Left kidney (tissue), 2 donors: ENCODE data around the gene WDR33. TPM values are rescaled to one million over a fixed set of nuclear protein-coding genes. Genes with fewer than 3 reads are reported as not detected.
A peak's percentile ranks its signal among the peaks of the same experiment; 100 is the strongest.

Experiments used
- DNase-seq: peaks from one replicate; pipeline ENCODE4 v3.0.0-alpha.2; 2013
- polyA plus RNA-seq: library from polyadenylated mRNA; unstranded; fragments of 120-200 nt; gene quantifications from one replicate; pipeline ENCODE4 v1.2.1, GENCODE V29; 2013; ENCODE audit not compliant: insufficient read length

The WDR33 gene
- polyA plus RNA-seq, 1 donor = 62.3 TPM

DNA sequence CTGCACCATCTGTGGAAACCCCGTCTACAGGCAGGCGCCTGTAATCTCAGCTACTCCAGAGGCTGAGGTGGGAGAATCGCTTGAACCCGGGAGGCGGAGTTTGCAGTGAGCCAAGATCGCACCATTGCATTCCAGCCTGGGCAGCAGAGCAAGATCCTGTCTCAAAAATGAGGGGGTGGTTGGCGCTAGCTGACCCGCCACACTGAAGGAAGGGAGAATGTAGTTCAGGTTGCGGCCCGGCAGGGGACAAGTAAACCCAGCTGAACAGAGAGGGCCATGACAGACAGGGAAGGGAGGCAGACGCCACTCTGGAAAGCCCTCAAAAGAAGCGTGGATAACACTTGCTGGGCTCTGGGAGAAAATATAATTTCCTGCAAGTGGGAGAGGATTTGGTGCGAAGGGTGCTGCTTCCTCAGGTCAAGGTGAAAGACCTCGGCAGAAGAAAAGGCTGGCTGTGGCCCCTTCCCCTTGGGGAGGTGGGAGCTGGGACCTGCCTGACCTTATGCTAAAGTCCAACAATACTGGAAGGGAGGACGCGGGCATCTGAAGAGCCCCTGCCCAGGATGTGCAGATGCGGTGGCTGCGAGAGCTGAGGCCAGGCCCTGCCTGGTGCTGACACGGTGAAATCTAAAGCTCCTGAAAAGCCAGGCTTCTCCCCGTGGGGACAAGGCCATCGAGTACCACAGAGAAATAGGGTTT is 113.3 kb downstream of the WDR33 start:
- no peak for DNase-seq

DNA sequence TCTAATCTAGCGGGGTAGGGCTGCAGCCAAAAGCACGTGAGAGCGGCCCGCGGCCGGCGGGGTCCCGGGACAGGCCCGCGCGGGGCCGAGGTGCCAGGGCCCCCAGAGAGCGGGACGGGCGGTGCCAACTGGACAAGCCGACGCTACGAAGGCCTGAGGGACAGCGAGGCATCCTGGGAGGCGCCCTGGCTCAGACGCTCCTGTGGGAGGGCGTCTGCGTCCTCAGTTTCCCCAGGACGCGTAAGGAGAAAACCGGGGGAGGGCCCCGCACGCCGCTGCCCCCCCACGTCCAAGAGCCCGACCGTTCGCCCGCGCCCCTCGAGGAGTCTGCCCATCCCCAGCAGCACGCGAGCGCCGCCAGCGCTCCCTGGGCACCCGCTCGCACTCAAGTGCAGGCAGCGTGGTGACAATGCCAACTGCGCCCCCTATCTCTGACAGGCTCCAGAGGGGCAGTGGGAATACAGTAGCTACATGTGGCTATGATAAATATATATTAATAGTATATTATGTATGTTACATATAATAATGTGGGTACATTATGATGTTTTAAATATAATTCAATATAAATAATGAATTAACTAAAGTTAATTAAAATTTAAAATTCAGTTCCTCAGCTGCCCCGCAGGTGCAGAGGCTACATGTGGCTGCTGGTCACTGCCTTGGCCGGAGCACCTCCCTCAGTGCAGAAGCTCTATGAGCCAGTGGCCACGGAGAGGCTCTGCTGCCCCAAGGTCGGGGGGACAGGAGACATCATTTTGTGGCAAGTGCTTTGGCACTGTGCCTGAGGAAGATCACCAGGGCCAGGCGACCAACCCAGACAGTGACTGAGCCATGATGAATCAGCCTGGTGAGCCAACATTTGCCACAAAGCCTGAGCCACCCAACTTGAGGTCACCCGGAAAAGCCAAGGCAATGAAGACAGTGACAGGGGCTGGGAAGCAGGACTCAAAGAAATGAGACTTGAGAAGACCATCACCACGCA is 115.2 kb downstream of the WDR33 start:
- peak; percentile 71 for DNase-seq

DNA sequence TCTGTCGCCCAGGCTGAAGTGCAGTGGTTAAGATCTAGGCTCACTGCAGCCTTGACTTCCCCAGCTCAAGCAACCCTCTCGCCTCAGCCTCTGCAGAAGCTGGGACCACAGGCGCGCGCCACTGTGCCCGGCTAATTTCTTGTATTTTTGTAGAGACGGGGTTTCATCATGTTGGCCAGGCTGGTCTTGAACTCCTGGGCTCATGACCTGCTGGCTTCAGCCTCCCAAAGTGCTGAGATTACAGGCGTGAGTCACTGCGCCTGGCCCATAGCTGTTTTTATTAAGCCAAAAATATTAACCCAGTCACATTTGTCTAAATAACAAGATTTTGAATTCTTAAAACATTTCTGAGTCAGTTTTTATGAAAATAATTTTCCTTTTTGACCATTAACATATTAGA is 116.0 kb downstream of the WDR33 start:
- DNase-seq = no peak

DNA sequence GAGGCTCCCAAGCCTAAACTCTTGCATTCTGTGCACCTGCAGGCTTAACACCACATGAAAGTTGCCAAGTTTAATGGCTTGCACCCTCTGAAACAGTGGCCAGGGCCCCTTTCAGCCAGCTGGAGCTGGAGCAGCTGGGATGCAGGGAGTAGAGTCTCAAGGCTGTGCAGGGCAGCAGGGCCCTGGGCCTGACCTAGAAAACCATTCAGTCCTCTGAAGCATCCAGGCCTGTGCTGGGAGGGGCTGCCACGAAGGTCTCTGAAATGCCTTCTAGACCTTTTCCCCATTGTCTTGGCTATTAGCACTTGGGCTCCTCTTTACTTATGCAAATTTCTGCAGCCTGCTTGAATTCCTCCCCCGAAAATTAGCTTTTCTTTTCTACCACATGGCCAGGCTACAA is 120.3 kb downstream of the WDR33 start:
- DNase-seq = no peak

DNA sequence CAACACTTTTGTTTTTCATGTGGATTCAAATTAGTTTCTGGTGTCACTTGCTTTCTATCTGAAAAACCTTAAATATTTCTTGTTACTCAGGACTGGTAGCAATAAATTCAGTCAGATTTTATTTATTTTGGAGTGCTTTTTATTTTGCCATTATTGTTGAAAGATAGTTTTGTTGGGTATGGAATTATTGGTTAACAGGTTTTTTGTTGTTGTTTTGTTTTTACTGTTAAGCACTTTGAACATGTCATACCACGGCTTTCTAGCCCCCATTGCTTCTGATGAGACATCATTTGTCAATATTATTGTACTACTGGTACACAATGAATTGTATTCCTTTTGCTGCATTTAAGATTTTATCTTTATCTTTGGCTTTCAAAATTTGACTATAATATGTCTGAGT is 122.6 kb downstream of the WDR33 start:
- no peak for DNase-seq

DNA sequence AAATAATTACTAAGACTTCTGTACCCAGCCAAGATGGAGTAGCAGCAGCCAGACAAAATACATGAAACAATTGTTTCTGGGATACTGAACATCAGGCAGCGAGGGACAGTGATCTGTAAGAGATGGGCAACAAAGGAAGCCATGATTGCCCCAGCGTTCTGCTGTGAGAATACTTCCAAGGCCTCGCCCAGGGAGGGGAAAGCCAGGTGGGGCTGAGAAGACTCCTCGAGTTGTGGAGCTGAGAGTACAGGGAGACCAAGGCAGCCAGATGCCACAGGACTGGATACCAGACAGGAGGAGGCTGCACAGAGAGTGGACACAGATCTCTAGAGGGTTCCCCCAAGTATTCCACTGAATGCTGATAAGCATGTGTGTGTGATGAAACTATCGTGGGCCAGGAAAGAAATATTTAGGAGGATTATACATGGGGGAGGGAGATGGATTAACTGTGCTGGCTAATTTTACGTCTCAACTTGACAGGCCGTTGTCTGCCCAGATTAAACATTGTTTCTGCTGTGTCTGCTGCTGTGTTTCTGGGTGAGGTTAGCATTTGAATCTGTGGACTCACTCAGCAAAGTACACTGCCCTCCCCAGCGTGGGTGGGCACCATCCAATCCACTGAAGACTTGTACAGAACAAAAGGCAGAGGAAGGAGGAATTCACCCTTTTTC is 125.4 kb downstream of the WDR33 start:
- no peak for DNase-seq

DNA sequence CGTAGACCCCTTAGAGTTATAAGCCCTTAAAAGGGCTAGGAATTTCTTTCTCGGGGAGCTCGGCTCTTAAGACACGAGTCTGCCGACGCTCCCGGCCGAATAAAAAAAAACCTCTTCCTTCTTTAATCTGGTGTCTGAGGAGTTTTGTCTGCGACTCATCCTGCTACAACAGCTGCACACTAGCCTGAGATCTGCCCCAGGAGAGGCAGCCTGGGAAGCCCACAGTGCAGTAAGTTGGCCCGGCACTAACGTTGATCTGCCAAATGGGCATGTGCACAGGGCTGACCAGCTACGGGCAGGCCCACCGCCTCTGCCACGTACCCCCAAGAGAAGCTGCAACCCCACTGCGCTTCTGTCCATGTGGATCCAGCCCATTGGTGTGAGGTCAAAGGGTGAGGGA is 127.2 kb downstream of the WDR33 start:
- DNase-seq = no peak

DNA sequence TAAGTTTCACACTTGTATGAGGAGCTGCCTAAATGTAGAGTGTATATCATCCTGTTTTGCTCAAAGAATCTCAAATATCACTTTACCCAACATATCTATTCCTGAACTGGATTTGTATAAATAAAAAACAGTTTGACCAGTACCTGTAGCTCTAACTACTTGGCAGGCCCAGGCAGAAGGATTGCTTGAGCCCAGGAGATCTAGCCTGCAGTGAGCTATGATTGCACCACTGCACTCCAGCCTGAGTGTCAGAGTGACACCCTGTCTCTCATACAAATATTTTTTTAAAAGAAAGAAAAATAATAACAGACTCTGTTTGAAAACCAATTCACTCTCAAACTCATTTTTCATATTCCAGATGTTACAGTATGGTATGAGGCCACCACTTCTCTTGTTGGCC is 127.9 kb downstream of the WDR33 start:
- DNase-seq = no peak

DNA sequence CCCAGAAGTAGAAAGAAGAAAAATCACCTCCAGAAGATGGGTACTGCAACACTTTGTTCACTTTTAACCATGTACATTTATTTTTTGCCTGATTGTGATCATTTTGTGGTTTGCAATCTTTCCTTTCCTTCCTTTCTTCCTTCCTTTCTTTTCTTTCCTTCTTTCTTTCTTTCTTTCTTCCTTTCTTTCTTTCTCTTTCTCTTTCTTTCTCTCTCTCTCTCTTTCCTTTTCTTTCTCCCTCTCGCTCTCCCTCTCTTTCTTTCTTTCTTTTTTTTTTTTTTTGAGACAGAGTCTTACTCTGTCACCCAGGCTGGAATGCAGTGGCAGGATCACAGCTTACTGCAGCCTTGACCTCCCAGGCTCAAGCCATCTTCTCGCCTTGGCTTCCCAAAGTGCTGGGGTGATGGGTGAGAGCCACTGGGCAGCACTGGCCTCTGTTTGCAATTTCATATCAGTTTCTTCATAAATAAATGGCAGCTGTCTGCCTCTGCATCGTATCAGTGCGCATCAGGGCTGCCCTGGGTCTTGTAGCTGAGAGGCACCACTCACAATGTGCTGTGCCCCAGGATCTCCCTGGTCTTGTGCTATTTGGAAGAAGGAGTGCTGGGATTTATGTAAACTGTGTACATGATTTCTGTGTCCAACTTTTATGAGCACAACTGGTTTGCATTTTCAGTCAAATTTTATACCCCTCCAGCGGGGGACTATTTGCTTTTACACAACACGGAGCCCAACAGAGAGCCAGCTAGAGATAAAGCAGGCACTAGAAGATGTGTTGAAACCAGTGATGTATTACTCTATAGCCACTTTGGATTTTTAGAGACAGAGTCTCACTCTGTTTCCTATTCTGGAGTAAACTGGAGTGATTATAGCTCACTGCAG is 128.8 kb downstream of the WDR33 start:
- DNase-seq = no peak

DNA sequence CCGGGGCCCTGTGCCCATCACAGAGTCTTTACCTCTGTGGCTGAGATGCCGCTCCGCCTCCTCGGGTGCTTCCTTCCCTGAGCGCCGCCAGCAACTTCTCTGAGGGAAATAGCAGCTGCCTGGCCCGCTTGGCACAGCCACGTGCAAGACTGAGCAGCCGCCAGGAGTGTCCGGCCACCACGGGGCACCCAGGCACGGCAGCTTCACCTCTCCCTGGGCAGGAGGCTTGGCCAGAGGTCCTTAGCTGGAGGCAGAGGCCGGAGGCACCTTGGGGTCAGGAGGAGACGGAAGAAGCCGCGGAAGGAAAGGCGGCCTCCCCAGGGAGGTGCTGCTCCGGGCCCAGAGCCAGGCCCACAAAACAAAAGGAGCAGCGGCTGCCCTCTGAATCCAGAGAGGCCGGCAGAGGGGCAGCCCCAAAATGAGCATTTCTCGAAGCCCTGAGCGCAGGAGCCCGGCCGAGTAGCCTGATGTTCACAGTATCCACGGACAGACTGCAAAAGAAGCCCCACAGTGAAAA is 129.6 kb downstream of the WDR33 start:
- no peak for DNase-seq

DNA sequence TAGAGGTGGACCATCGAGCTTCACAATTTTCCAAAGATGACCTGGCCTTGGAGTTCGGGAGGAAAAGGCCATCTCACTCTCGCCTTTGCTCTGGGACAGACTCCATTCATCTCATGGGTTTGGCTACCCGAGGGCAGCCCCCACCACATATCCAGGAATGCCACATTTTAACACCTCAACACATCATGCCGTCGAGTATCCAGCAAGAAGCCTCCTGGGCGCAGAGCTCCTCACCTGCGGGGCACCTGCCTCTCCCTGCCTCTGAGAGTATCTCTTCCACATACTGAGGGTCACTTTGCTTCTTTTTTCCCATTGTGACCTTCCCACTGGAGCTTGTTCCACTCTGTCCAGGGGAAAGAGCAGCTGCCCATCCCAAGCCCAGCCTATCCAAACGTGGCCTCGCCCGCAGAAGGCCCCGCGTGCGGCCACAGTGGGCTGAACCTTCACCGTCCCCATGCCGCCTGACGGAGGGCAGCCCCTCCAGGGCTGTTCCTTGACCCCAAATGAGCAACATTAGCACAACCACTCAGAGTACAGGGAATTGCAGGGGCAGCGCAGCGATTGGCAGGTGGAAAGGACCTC is 130.2 kb downstream of the WDR33 start:
- no peak for DNase-seq

DNA sequence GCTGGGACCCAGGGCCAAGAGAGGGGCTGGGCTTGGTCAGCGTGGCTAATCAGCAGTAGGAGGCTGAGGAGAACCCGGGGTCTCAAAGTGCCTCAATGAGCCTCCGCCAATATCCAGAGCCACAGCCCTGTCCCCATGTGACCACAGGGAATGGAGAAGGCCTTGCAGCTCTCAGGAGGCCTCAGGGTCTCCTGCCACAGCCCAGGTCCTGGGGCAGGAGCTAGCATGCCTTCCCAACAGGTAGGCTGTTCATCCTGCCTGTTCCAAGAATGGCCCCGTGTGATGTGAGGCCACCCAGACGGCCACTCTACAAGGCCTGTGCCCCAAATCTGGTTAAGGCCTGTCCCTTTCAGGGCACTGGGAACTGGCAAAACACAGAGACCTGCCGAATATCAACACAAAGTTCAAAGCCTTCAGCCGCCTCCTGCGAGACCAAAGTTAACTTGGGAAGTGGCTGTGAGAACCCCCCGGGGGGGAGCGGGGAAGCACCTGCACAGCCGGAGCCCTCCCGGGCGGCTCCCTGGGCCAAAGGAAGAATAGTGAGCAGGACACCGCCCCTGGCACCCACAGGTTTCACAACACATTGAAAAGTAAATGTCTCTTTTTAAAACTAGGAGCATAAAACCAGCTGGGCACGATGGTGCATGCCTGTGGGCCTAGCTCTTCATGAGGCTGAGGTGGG is 131.2 kb downstream of the WDR33 start:
- DNase-seq = no peak

DNA sequence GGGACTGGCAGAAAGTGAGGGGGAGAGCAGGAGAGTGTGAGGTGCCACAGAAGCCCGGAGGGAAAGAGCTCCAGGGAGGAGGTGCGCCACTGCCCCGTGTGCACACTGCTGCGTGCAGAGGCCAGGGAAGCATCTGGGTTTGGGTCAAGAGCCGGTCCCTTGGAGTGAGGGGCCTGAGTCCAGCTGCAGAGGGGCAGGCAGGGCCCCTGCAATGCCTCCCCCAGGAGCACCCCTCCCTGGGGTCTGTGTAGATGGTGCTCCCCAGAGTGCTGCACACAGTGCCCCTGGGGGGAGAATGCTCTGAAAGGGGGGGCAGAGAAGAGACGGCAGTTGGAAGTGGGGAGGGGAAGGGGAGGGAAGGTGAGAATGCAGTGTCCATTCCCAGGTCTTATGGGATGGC is 132.0 kb downstream of the WDR33 start:
- DNase-seq = no peak

DNA sequence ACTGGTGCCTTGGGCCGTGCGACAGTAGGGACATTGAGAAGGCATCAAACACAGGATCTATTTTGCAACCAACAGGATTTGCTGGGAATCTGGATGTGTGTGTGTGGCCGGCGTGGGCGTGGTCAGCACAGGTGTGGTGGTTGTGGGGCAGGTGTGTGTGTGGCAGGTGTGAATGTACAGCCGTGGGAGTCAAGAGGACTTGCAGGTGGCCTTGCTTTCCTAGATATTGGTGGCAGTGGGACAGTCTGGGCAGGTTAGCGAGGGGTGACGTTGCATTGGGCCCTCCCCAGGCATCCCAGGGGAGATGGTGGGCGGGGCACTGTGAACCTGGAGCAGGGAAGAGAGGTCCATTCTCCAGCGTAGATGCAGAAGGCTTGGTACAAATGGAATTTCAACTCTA is 132.4 kb downstream of the WDR33 start:
- no peak for DNase-seq

DNA sequence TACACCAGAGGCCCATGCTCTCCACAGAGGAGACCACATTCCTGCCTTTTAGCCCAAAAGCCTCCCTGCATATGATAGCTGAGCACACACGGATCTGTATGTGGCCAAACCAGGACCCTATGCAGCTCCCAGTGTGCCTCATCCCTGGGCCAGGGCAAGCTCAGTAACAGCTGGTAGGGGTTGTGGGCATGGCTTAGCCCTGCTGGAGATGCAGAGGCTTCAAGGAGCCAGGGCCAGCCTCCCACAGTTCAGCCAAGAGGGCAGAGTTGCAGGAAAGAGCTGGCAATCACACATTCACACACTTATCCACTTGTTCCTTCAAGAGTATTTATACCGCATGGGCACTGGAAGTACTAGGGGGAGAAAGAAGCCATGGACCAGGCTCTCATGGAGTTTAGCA is 134.1 kb downstream of the WDR33 start:
- DNase-seq = no peak

DNA sequence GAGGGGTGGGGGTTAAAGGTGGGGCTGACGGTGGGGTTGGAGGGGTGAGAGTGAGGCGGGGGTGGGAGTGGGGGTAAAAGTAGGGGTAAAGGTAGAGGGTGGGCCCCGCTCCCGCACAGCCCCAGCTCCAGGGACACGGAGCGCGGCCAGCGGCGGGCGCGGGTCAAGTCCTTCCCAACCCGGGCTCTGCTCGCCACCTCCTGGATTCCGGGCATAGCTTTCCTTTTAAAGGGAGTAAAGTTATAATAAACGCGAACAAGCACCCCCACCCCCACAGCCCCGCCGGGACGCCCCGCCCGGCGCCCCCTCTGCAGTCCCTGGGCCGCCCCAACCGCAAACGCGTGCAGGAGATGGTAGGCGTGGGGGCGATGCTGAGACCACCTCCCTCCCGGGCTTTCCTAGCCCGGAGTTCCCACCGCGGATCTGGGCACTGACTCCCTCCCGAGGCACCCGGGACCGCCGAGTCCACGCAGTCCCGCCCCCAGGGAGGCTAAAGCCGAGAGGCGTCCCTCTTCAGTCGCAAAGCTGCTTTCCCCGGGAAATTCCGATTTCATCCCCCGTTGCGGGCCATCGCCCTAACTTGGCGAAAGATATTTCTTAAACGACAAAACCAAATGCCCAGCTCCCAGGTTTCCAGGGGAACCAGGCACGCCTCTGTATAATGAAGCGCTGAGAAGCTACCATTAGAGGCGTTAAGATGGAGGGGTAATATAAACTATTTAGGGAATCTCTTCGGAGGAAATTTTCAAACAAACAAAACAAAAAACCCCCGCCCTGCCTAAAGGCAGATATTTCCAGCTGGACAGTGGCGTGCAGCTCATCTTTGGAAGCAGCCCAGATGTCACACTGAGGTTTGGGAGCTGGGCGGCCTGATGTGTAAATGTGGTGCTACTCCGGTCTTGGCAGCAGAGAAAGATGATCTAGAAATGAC is 135.4 kb downstream of the WDR33 start, which contains the start of gene LIMS2:
Gene LIMS2, minus strand, starts transcription at position 200 of the 931 bp plus-strand sequence. CDS start 506 bp downstream, outside the sequence.
- DNase-seq = no peak

DNA sequence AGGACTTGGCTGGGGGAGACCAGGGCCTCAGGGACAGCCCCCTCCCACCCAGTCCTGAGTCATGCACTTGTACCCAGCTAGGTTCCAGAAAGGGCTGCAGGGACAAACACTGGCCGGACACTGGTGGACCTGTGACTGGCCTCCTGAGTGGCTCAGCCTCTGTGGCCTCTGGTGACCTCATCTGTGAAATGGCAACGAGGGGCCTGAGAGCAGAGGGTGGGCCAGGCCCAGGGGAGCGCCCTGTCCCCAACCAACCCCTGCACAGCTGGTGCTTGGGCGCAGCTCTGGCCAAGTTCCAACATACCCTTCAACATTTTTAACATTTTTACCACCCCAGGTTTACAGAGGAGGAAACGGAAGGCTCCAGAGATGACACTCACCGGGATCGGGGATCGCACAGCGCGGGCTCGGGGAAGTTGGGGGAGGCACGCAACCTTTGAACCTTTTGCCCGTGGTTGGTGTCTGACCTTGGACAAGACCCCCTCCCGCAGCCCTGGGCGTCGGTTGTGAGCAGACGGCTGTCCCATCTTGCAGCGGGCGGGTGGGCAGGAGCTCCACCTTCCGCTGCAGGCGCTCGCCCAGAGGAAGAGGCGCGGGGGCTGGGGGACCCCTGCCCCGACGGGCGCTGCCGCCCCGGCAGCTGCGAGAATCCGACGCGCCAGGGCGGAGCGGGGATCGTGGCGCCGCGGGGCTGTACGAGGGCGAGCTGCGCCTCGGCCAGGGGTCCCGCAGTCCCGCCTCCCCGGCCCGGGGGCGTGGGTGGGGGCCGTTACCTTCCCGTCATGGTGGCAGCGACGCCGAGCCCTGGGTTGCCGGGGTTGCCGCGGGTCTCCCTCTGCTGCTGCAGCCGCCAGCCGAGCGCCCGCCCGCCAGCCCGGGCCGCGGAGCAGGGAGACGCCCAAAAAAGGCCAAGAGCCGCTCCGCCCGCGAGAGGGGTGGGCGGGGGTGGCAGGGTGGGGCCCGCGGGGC is 136.4 kb downstream of the WDR33 start:
- DNase-seq = no peak
